ENCODE data around the gene TCAF2.
"Not testable (repeated sequence)": the region's sequence is repeated elsewhere in the genome, so short reads cannot be mapped to it uniquely, and the experiment has no call there.

The TCAF2 gene
- 19.5 to 25.4 (median 20.5) reads per million in 3 donors for total RNA-seq

DNA sequence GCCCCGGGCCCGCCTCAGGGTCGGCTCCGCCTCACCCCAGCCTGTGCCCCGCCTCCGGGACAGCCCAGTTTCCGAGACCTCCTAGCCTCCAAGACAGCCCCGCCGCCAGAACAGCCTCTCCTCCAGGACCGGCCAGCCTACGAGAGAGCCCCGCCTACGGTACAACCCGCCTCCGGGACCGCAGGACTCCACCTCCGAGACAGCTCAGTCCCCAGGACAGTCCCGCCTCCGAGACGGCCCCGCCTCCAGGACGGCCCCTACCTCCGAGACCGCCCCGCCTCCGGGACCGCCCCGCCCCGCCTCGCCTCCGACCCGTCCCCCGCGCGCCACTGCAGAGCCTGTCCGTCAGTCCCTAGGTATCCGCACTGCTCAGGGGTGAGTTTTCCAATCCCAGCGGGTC lies at the start of gene TCAF2:
Gene TCAF2, plus strand, starts transcription at position 329 of the 400 bp plus-strand sequence.
- H3K4me1 ChIP-seq (ENCODE audit: control insufficient read depth, insufficient read depth, low read length, poor library complexity, severe bottlenecking); H3K9me3 ChIP-seq (ENCODE audit: control insufficient read depth, low read length); H3K27ac ChIP-seq (ENCODE audit: insufficient read depth, low read length, poor library complexity, severe bottlenecking); H3K36me3 ChIP-seq (ENCODE audit: control insufficient read depth, insufficient read depth, low read length); H3K27me3 ChIP-seq (replicated peaks; ENCODE audit: control insufficient read depth, insufficient read depth, low read length, poor library complexity, severe bottlenecking); H3K4me3 ChIP-seq (ENCODE audit: insufficient read depth, low read depth, low read length, poor library complexity, severe bottlenecking): not testable (repeated sequence)
- peak in 1 of 3 donors; percentile 73 for DNase-seq

DNA sequence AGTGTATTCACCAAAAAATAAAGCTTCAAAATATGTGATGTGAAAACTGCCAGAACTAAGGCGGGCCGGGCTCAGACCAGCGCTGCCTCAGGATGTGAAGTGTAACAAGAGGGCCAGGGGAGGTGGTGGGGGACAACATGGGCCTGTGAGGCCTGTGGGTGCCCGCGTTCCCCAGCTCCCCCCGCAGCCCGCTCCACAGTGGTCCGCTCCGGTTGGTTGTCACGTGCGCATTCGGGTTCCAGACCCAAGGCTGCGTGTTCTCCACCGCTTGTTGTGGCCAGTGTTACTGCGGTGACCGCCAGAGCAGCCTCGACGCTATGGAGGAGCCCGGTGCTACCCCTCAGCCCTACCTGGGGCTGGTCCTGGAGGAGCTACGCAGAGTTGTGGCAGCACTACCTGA lies 49.3 kb upstream of the TCAF2 start, which contains the start of gene CTAGE15:
Gene CTAGE15, plus strand, starts transcription at position 301 of the 400 bp plus-strand sequence. Its CDS starts 17 bp downstream, at position 318.
- not testable (repeated sequence) for DNase-seq; H3K36me3 ChIP-seq (ENCODE audit: control insufficient read depth, insufficient read depth, low read length); H3K27me3 ChIP-seq (replicated peaks; ENCODE audit: control insufficient read depth, insufficient read depth, low read length, poor library complexity, severe bottlenecking); H3K4me1 ChIP-seq (ENCODE audit: control insufficient read depth, insufficient read depth, low read length, poor library complexity, severe bottlenecking); H3K27ac ChIP-seq (ENCODE audit: insufficient read depth, low read length, poor library complexity, severe bottlenecking); H3K4me3 ChIP-seq (ENCODE audit: insufficient read depth, low read depth, low read length, poor library complexity, severe bottlenecking); H3K9me3 ChIP-seq (ENCODE audit: control insufficient read depth, low read length)

DNA sequence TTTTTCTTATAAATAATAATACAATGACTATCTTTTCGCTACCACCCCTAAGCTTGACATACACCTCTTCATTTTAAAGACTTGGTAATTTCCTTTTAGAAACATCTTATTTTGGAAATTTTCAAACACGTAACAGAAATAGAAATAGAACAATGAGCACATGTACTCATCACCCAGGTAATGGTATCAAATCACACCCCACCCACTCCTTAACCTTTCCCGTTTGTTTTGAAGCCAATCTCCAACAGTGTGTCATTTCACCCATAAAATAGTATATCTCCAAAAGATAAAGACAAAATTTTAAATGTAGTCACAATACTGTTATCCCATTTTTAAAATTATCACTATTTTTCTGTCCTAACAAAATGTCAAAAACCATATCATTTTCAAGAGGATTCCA lies 32.6 kb upstream of the TCAF2 start:
- not testable (repeated sequence) for DNase-seq; H3K4me1 ChIP-seq (ENCODE audit: control insufficient read depth, insufficient read depth, low read length, poor library complexity, severe bottlenecking); H3K4me3 ChIP-seq (ENCODE audit: insufficient read depth, low read depth, low read length, poor library complexity, severe bottlenecking); H3K27ac ChIP-seq (ENCODE audit: insufficient read depth, low read length, poor library complexity, severe bottlenecking); H3K36me3 ChIP-seq (ENCODE audit: control insufficient read depth, insufficient read depth, low read length); H3K9me3 ChIP-seq (ENCODE audit: control insufficient read depth, low read length); H3K27me3 ChIP-seq (replicated peaks; ENCODE audit: control insufficient read depth, insufficient read depth, low read length, poor library complexity, severe bottlenecking)

DNA sequence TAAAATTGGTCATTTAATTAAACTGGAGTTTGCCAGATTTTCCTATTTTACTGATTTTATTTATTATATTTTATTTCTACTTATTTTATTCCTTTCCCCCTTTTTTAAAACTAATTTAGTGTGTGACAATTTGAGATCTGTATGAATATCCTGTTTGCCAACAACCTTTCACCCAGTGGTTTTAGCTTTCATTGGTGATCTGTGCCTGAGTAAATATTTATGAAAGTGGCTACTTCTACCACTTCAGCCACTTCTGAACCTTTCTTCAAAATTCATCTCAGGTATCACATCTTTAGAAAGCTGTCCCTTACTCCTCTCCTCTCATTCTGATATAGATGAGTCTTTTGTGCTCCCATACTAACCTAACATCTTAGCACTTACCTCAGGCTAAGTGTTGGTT lies 30.9 kb upstream of the TCAF2 start:
- not testable (repeated sequence) for H3K27ac ChIP-seq (ENCODE audit: insufficient read depth, low read length, poor library complexity, severe bottlenecking); H3K36me3 ChIP-seq (ENCODE audit: control insufficient read depth, insufficient read depth, low read length); DNase-seq

DNA sequence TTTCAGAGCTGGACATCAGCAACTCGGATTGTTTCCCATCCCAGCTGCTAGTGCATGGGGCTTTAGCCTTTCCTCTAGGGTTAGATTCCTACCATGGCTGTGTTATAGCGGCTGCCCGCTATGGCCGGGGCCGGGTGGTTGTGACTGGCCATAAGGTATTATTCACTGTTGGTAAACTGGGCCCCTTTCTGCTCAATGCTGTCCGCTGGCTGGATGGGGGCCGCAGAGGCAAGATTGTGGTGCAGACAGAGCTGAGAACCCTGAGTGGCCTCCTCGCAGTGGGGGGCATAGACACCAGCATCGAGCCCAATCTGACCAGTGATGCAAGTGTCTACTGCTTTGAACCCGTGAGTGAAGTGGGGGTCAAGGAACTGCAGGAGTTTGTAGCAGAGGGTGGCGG lies 22.7 kb upstream of the TCAF2 start:
- not testable (repeated sequence) for H3K27me3 ChIP-seq (replicated peaks; ENCODE audit: control insufficient read depth, insufficient read depth, low read length, poor library complexity, severe bottlenecking); H3K36me3 ChIP-seq (ENCODE audit: control insufficient read depth, insufficient read depth, low read length); H3K4me3 ChIP-seq (ENCODE audit: insufficient read depth, low read depth, low read length, poor library complexity, severe bottlenecking); H3K9me3 ChIP-seq (ENCODE audit: control insufficient read depth, low read length); DNase-seq; H3K4me1 ChIP-seq (ENCODE audit: control insufficient read depth, insufficient read depth, low read length, poor library complexity, severe bottlenecking); H3K27ac ChIP-seq (ENCODE audit: insufficient read depth, low read length, poor library complexity, severe bottlenecking)

More for the DNA sequence above, 30.9 kb upstream of the TCAF2 start:
- H3K4me3 ChIP-seq (ENCODE audit: insufficient read depth, low read depth, low read length, poor library complexity, severe bottlenecking); H3K9me3 ChIP-seq (ENCODE audit: control insufficient read depth, low read length); H3K4me1 ChIP-seq (ENCODE audit: control insufficient read depth, insufficient read depth, low read length, poor library complexity, severe bottlenecking); H3K27me3 ChIP-seq (replicated peaks; ENCODE audit: control insufficient read depth, insufficient read depth, low read length, poor library complexity, severe bottlenecking): not testable (repeated sequence)

DNA sequence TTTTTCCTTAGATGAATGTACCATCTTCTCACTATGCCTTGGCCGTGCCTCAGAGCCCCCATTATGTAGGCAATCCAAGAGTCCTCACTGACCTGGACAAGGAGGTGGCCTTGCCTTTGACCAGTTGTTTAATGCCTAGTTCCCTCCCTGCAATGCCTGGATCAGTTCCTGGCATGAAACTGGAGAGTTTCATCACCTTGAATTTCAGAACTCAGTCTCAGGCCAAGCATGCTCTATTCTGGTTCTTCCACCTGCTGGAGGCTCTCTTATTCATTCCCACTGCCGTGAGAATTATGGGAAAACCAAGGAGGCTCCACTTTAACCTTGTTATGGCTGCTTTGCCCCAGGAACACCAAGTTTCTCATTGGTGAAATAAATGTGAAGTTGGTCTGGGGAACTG lies 17.2 kb upstream of the TCAF2 start:
- H3K4me1 ChIP-seq (ENCODE audit: control insufficient read depth, insufficient read depth, low read length, poor library complexity, severe bottlenecking); DNase-seq; H3K9me3 ChIP-seq (ENCODE audit: control insufficient read depth, low read length); H3K27ac ChIP-seq (ENCODE audit: insufficient read depth, low read length, poor library complexity, severe bottlenecking); H3K27me3 ChIP-seq (replicated peaks; ENCODE audit: control insufficient read depth, insufficient read depth, low read length, poor library complexity, severe bottlenecking); H3K36me3 ChIP-seq (ENCODE audit: control insufficient read depth, insufficient read depth, low read length); H3K4me3 ChIP-seq (ENCODE audit: insufficient read depth, low read depth, low read length, poor library complexity, severe bottlenecking): not testable (repeated sequence)

DNA sequence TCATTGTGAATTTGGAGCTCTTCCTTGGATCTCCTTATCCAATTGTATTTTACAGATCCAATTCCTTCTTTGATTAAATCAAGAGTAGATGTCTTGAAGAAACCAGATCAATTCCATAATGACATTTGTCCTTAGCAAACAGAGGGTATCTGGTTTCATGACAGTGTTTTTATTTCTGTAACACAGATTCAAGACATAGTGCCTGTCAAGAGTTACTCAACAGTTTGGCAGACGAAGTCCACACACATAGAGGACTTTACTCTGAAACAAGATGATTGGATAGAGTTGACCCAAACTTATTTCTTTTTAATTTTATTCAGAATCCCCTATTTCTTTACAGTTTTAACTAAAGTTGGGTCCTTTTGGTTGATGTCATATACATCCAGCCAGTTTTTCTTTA lies 14.7 kb upstream of the TCAF2 start:
- not testable (repeated sequence) for H3K4me3 ChIP-seq (ENCODE audit: insufficient read depth, low read depth, low read length, poor library complexity, severe bottlenecking); H3K36me3 ChIP-seq (ENCODE audit: control insufficient read depth, insufficient read depth, low read length); DNase-seq; H3K4me1 ChIP-seq (ENCODE audit: control insufficient read depth, insufficient read depth, low read length, poor library complexity, severe bottlenecking); H3K27me3 ChIP-seq (replicated peaks; ENCODE audit: control insufficient read depth, insufficient read depth, low read length, poor library complexity, severe bottlenecking); H3K9me3 ChIP-seq (ENCODE audit: control insufficient read depth, low read length); H3K27ac ChIP-seq (ENCODE audit: insufficient read depth, low read length, poor library complexity, severe bottlenecking)

DNA sequence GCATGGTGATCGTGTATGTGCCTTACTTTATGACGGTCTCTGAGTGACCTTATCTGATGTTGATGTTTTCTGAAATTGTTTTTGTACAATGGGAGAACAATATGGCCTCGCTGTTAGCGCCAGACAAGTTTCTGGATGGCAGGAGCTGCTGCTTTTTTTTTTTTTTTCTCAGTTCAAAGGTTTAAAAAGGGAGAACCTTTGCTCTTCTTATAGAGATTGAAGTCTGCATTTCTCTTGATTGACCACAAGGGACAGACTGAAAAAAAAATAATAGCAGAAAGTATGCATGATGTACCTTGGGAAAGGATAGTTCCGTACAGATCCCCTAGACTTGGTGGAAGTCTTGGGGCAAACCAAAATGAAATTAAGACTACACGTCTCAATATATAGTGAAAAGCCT lies 5.2 kb upstream of the TCAF2 start:
- H3K4me3 ChIP-seq (ENCODE audit: insufficient read depth, low read depth, low read length, poor library complexity, severe bottlenecking); H3K4me1 ChIP-seq (ENCODE audit: control insufficient read depth, insufficient read depth, low read length, poor library complexity, severe bottlenecking); DNase-seq; H3K27ac ChIP-seq (ENCODE audit: insufficient read depth, low read length, poor library complexity, severe bottlenecking); H3K27me3 ChIP-seq (replicated peaks; ENCODE audit: control insufficient read depth, insufficient read depth, low read length, poor library complexity, severe bottlenecking); H3K36me3 ChIP-seq (ENCODE audit: control insufficient read depth, insufficient read depth, low read length); H3K9me3 ChIP-seq (ENCODE audit: control insufficient read depth, low read length): not testable (repeated sequence)

DNA sequence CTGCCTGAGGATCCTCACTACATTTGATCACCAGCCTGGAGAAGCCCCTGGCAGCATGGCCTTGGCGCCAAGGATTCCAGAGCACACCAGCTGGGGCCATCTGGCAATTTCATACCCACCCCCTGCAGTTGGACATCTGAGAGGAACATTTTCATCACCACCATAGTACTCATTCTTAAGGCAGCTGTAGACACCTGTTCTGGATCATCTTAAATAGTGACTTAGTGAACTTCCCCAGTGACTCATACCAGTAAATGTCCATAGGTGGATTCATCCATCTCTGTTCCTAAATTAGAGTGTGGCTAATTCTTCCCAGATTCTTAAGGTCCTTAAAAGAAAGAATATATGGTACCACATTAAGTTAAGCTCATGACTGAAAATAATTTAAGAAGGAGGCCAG lies 3.6 kb upstream of the TCAF2 start:
- not testable (repeated sequence) for H3K9me3 ChIP-seq (ENCODE audit: control insufficient read depth, low read length); DNase-seq; H3K36me3 ChIP-seq (ENCODE audit: control insufficient read depth, insufficient read depth, low read length); H3K4me1 ChIP-seq (ENCODE audit: control insufficient read depth, insufficient read depth, low read length, poor library complexity, severe bottlenecking); H3K27ac ChIP-seq (ENCODE audit: insufficient read depth, low read length, poor library complexity, severe bottlenecking); H3K4me3 ChIP-seq (ENCODE audit: insufficient read depth, low read depth, low read length, poor library complexity, severe bottlenecking); H3K27me3 ChIP-seq (replicated peaks; ENCODE audit: control insufficient read depth, insufficient read depth, low read length, poor library complexity, severe bottlenecking)

DNA sequence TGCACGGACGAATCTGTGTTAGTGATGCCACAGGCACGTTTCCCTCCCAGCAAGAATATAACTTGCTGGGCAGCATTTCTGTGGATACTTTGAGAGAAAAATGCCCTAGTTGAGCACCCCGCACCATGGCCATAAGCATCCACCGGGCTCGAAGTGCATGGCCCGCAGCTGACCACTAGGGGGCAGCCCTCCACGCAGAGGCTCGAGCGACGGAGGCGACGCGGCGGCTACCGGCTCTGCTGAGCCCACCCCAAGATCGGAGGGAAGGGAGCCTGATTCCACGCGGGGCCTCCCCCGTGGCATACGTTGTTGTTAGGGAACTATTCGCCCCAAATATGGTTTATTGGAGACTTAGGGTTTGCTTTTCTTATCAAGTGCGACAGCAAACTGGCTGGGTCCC lies 716 bp upstream of the TCAF2 start:
- H3K9me3 ChIP-seq (ENCODE audit: control insufficient read depth, low read length); H3K36me3 ChIP-seq (ENCODE audit: control insufficient read depth, insufficient read depth, low read length); H3K4me3 ChIP-seq (ENCODE audit: insufficient read depth, low read depth, low read length, poor library complexity, severe bottlenecking); H3K27ac ChIP-seq (ENCODE audit: insufficient read depth, low read length, poor library complexity, severe bottlenecking); H3K27me3 ChIP-seq (replicated peaks; ENCODE audit: control insufficient read depth, insufficient read depth, low read length, poor library complexity, severe bottlenecking); H3K4me1 ChIP-seq (ENCODE audit: control insufficient read depth, insufficient read depth, low read length, poor library complexity, severe bottlenecking): not testable (repeated sequence)
- DNase-seq: peak in 1 of 3 donors; percentile 52

DNA sequence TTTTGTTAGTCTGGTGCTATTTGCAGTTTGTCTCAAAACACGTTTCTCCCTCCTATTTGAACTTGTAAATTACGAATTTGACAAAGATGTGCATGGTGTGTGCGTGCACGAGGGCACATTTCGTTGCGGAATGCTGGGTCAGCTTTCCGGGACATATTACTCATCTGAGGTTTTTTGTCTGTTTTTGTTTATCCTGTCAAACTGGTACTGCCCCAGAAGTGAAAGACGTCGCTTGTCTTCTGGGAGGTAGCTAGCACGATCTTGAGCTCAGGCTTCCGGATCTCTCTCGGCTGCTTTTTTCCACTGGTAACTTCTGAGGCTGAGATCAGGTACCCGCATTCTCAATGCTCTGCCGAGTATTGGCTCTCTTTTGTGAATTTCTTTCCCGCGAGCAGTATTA lies 401 bp downstream of the TCAF2 start:
- not testable (repeated sequence) for H3K27me3 ChIP-seq (replicated peaks; ENCODE audit: control insufficient read depth, insufficient read depth, low read length, poor library complexity, severe bottlenecking); H3K4me1 ChIP-seq (ENCODE audit: control insufficient read depth, insufficient read depth, low read length, poor library complexity, severe bottlenecking); H3K36me3 ChIP-seq (ENCODE audit: control insufficient read depth, insufficient read depth, low read length); H3K9me3 ChIP-seq (ENCODE audit: control insufficient read depth, low read length); DNase-seq; H3K4me3 ChIP-seq (ENCODE audit: insufficient read depth, low read depth, low read length, poor library complexity, severe bottlenecking); H3K27ac ChIP-seq (ENCODE audit: insufficient read depth, low read length, poor library complexity, severe bottlenecking)

All from effector memory CD4-positive, alpha-beta T cell (primary cell).